HepG2 (cell line): Measurements from ENCODE around the gene MZF1. TPM values are rescaled to one million over a fixed set of nuclear protein-coding genes. Genes with fewer than 3 reads are reported as not detected.

Experiments
- CBX1 ChIP-seq: IDR thresholded peaks from one replicate; pipeline ENCODE4 v1.6.1; 2016; ENCODE audit warnings: antibody characterized with exemption, low read depth
- CENPT ChIP-seq: sonication (generic); formaldehyde crosslinking; IDR thresholded peaks from 2 replicates; pipeline ENCODE4 v1.8.0; 2022; ENCODE audit warnings: low read depth, mild to moderate bottlenecking, moderate library complexity, missing genetic modification reagents
- FOXC1 ChIP-seq: sonication (generic); formaldehyde crosslinking; IDR thresholded peaks from 2 replicates; pipeline ENCODE4 v1.8.0; 2022; ENCODE audit warnings: mild to moderate bottlenecking, missing genetic modification reagents, borderline replicate concordance
- KAT8 ChIP-seq: IDR thresholded peaks from 2 replicates; pipeline ENCODE4 v1.6.1; 2016; ENCODE audit warnings: missing genetic modification reagents, missing compliant biosample characterization
- KLF11 ChIP-seq: IDR thresholded peaks from 2 replicates; pipeline ENCODE4 v1.6.1; 2016; ENCODE audit warnings: missing compliant biosample characterization
- MYC ChIP-seq: sonication (generic); formaldehyde crosslinking; IDR thresholded peaks from 2 replicates; pipeline ENCODE4 v1.9.0; 2021; ENCODE audit warnings: missing genetic modification reagents, borderline replicate concordance
- PAF1 ChIP-seq: IDR thresholded peaks from 2 replicates; pipeline ENCODE4 v1.6.1; 2016; ENCODE audit warnings: missing genetic modification reagents, missing compliant biosample characterization
- RBAK ChIP-seq: sonication (generic); formaldehyde crosslinking; IDR thresholded peaks from 2 replicates; pipeline ENCODE4 v1.5.1; 2020; ENCODE audit warnings: mild to moderate bottlenecking, missing genetic modification reagents
- RORA ChIP-seq: sonication (generic); formaldehyde crosslinking; IDR thresholded peaks from 2 replicates; pipeline ENCODE4 v1.5.0; 2020; ENCODE audit warnings: mild to moderate bottlenecking, missing genetic modification reagents, moderate library complexity
- RXRA ChIP-seq: sonication (generic); formaldehyde crosslinking; IDR thresholded peaks from 2 replicates; pipeline ENCODE4 v1.5.1; 2020; ENCODE audit warnings: missing genetic modification reagents
- TSC22D2 ChIP-seq: sonication (generic); formaldehyde crosslinking; IDR thresholded peaks from 2 replicates; pipeline ENCODE4 v1.5.1; 2020; ENCODE audit warnings: missing genetic modification reagents, mild to moderate bottlenecking, borderline replicate concordance
- ZBTB42 ChIP-seq: sonication (generic); formaldehyde crosslinking; IDR thresholded peaks from 2 replicates; pipeline ENCODE4 v1.5.0; 2020; ENCODE audit warnings: mild to moderate bottlenecking, missing genetic modification reagents
- ZNF33A ChIP-seq: sonication (generic); formaldehyde crosslinking; IDR thresholded peaks from 2 replicates; pipeline ENCODE4 v1.5.1; 2020; ENCODE audit warnings: missing genetic modification reagents, mild to moderate bottlenecking, moderate library complexity, borderline replicate concordance
- ZNF484 ChIP-seq: sonication (generic); formaldehyde crosslinking; IDR thresholded peaks from 2 replicates; pipeline ENCODE4 v1.5.1; 2020; ENCODE audit warnings: mild to moderate bottlenecking, low read depth, missing genetic modification reagents, borderline replicate concordance
- ZNF589 ChIP-seq: sonication (generic); formaldehyde crosslinking; conservative IDR thresholded peaks from 2 replicates; pipeline ENCODE4 v1.8.0; 2022; ENCODE audit warnings: mild to moderate bottlenecking, moderate library complexity, missing genetic modification reagents
- ZNF7 ChIP-seq: IDR thresholded peaks from 2 replicates; pipeline ENCODE4 v1.6.1; 2016; ENCODE audit warnings: missing biosample characterization, missing genetic modification reagents
- ZNF746 ChIP-seq: sonication (generic); formaldehyde crosslinking; IDR thresholded peaks from 2 replicates; pipeline ENCODE4 v1.8.0; 2022; ENCODE audit warnings: mild to moderate bottlenecking, missing genetic modification reagents
- ZNF747 ChIP-seq: sonication (generic); formaldehyde crosslinking; IDR thresholded peaks from 2 replicates; pipeline ENCODE4 v1.8.1; 2023; ENCODE audit warnings: missing genetic modification reagents, mild to moderate bottlenecking, borderline replicate concordance
- ZNF766 ChIP-seq: sonication (generic); formaldehyde crosslinking; IDR thresholded peaks from 2 replicates; pipeline ENCODE4 v1.5.0; 2020; ENCODE audit warnings: missing genetic modification reagents, borderline replicate concordance
- polyA plus RNA-seq, 8 experiments: library from polyadenylated mRNA; depleted of rRNA in 3 of 8; stranded (reverse) in 7 of 8; unstranded in 1 of 8; fragments of >200 nt; fragmentation: Illumina TruSeq in 4 of 8; extraction: Trizol in 4 of 8; gene quantifications; 2 replicates each; pipeline versions ENCODE4 v1.2.1 to v1.2.3, GENCODE V29; 2011 to 2016; ENCODE audit warnings: low read depth in 4 of 8, missing spikeins in 1 of 8, mixed read lengths in 1 of 8; ENCODE audit not compliant: insufficient read depth in 1 of 8
- total RNA-seq, 5 experiments: library from RNA; depleted of rRNA; stranded (reverse); fragments of >200 nt; fragmentation: Illumina TruSeq; extraction: Trizol; gene quantifications; 2 replicates each; pipeline ENCODE4 v1.2.3, GENCODE V29; 2016; ENCODE audit warnings: low read depth in 1 of 5
- TF ChIP-seq, protein P1 (sequence below): sonication (generic); formaldehyde crosslinking; IDR thresholded peaks from 2 replicates; pipeline ENCODE4 v1.4.0; 2020; ENCODE audit warnings: mild to moderate bottlenecking, low read depth, missing genetic modification reagents
- TF ChIP-seq, protein P2 (sequence below): sonication (generic); formaldehyde crosslinking; IDR thresholded peaks from 2 replicates; pipeline ENCODE4 v1.8.0; 2022; ENCODE audit warnings: mild to moderate bottlenecking, missing genetic modification reagents
- TF ChIP-seq, protein P3 (sequence below), 2 experiments: fragments of 450-650 bp in 1 of 2; sonication (generic) in 1 of 2; formaldehyde crosslinking; IDR thresholded peaks; 2 replicates each; pipeline versions ENCODE4 v1.5.0 to v1.8.0; 2020 to 2022; ENCODE audit warnings: mild to moderate bottlenecking in 1 of 2, missing genetic modification reagents in 1 of 2
- TF ChIP-seq, protein P4 (sequence below): sonication (generic); formaldehyde crosslinking; IDR thresholded peaks from 2 replicates; pipeline ENCODE4 v1.9.0; 2021; ENCODE audit warnings: missing genetic modification reagents, borderline replicate concordance

Gene MZF1
- total and polyA plus RNA-seq, 2 of the 13 experiments (the other 11 are each of a cell fraction or from before 2014, with no cell fraction given): 3.1 to 8.1 TPM

DNA sequence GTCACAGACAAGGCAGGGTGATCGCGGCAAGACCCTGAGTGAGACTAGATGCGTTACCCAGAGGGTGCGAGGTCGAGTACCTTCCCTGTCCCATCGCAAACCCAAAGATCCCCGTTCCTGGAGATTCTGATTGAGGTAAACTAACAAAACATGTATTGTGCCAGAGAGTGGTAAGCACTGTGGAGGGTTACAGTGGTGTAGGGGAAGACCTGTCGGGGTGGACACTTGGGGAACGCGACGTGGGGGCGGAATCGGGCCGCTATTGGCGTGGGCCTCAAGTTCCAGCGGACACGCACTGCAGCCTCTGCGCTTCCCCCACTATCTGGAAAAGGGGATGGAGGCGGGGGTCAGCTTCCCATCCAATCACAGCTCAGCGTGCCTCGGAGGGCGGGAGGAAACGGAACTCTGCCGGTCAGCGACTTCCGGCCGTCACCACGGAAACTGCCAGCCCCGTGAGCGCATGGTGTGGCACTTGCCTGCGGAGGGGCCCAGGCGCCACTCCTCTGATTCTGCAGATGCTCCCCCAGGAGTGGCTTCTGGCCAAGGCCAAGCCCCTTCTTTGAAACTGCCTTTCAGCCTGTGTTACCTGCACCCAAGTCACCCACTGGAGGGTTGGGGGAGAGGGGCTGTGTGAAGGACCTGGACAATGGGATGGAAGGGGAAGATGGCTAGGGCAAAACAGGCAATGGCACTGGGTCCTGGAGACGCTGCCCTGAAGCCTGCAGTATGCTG lies 13.7 kb downstream of the MZF1 start (continued):
- TF ChIP-seq, protein P1, sequence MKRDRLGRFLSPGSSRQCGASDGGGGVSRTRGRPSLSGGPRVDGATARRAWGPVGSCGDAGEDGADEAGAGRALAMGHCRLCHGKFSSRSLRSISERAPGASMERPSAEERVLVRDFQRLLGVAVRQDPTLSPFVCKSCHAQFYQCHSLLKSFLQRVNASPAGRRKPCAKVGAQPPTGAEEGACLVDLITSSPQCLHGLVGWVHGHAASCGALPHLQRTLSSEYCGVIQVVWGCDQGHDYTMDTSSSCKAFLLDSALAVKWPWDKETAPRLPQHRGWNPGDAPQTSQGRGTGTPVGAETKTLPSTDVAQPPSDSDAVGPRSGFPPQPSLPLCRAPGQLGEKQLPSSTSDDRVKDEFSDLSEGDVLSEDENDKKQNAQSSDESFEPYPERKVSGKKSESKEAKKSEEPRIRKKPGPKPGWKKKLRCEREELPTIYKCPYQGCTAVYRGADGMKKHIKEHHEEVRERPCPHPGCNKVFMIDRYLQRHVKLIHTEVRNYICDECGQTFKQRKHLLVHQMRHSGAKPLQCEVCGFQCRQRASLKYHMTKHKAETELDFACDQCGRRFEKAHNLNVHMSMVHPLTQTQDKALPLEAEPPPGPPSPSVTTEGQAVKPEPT: peak; percentile 87
- TF ChIP-seq ZNF747 (CRISPR knock-in tag) (no peak; the same call in 1 of the 2 replicates), RXRA (peak; percentile 42), KAT8 (CRISPR knock-in tag) (peak; percentile 80; the same call in 1 of the 2 replicates), RBAK (peak; percentile 65; the same call in 1 of the 2 replicates), ZNF766 (CRISPR knock-in tag) (no peak), ZNF7 (CRISPR knock-in tag) (no peak), CBX1 (no peak), ZNF746 (CRISPR knock-in tag) (peak; percentile 89), ZBTB42 (CRISPR knock-in tag) (0 out of 2 replicates have a peak, but pooled peaks have one; percentile 41), ZNF484 (CRISPR knock-in tag) (no peak), MYC (CRISPR knock-in tag) (peak; percentile 92), FOXC1 (peak; percentile 28; the same call in 1 of the 2 replicates), ZNF33A (CRISPR knock-in tag) (no peak; the same call in 1 of the 2 replicates), CENPT (CRISPR knock-in tag) (no peak; the same call in 1 of the 2 replicates), TSC22D2 (peak; percentile 90; the same call in 1 of the 2 replicates), ZNF589 (no peak), KLF11 (CRISPR knock-in tag) (peak; percentile 43; the same call in 1 of the 2 replicates), RORA (no peak), PAF1 (CRISPR knock-in tag) (no peak)
- TF ChIP-seq, protein P2, sequence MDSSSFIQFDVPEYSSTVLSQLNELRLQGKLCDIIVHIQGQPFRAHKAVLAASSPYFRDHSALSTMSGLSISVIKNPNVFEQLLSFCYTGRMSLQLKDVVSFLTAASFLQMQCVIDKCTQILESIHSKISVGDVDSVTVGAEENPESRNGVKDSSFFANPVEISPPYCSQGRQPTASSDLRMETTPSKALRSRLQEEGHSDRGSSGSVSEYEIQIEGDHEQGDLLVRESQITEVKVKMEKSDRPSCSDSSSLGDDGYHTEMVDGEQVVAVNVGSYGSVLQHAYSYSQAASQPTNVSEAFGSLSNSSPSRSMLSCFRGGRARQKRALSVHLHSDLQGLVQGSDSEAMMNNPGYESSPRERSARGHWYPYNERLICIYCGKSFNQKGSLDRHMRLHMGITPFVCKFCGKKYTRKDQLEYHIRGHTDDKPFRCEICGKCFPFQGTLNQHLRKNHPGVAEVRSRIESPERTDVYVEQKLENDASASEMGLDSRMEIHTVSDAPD: peak; percentile 19; the same call in 1 of the 2 replicates
- TF ChIP-seq, protein P3, sequence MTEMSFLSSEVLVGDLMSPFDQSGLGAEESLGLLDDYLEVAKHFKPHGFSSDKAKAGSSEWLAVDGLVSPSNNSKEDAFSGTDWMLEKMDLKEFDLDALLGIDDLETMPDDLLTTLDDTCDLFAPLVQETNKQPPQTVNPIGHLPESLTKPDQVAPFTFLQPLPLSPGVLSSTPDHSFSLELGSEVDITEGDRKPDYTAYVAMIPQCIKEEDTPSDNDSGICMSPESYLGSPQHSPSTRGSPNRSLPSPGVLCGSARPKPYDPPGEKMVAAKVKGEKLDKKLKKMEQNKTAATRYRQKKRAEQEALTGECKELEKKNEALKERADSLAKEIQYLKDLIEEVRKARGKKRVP (CRISPR knock-in tag; IDR thresholded peaks at IDR 0.05): peak in 1 of 2 experiments; percentile 17; a peak in 1 of 4 replicates
- TF ChIP-seq, protein P4, sequence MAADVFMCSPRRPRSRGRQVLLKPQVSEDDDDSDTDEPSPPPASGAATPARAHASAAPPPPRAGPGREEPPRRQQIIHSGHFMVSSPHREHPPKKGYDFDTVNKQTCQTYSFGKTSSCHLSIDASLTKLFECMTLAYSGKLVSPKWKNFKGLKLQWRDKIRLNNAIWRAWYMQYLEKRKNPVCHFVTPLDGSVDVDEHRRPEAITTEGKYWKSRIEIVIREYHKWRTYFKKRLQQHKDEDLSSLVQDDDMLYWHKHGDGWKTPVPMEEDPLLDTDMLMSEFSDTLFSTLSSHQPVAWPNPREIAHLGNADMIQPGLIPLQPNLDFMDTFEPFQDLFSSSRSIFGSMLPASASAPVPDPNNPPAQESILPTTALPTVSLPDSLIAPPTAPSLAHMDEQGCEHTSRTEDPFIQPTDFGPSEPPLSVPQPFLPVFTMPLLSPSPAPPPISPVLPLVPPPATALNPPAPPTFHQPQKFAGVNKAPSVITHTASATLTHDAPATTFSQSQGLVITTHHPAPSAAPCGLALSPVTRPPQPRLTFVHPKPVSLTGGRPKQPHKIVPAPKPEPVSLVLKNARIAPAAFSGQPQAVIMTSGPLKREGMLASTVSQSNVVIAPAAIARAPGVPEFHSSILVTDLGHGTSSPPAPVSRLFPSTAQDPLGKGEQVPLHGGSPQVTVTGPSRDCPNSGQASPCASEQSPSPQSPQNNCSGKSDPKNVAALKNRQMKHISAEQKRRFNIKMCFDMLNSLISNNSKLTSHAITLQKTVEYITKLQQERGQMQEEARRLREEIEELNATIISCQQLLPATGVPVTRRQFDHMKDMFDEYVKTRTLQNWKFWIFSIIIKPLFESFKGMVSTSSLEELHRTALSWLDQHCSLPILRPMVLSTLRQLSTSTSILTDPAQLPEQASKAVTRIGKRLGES: no peak
